ACC112 (cell line): ENCODE data around the gene SNX33.

Experiments
- H2AFZ ChIP-seq: fragments of 200-600 bp; sonication (generic); one replicate; pipeline ENCODE4 v1.6.0; 2017; ENCODE audit warnings: antibody characterized with exemption, low read length; ENCODE audit not compliant: unreplicated experiment
- H3K27ac ChIP-seq: fragments of 200-600 bp; sonication (generic); 2 replicates; pipeline ENCODE4 v1.5.1; 2014; ENCODE audit warnings: low read depth, mild to moderate bottlenecking, antibody characterized with exemption, low read length, moderate library complexity
- H3K27me3 ChIP-seq: fragments of 200-600 bp; sonication (generic); 2 replicates; pipeline ENCODE4 v1.6.1; 2014; ENCODE audit warnings: mild to moderate bottlenecking, antibody characterized with exemption, low read length, moderate library complexity, mixed read lengths; ENCODE audit not compliant: insufficient read depth
- H3K36me3 ChIP-seq: fragments of 200-600 bp; sonication (generic); 2 replicates; pipeline ENCODE4 v1.6.1; 2016; ENCODE audit warnings: mild to moderate bottlenecking, antibody characterized with exemption, low read length, moderate library complexity, mixed read lengths; ENCODE audit not compliant: insufficient read depth
- H3K4me1 ChIP-seq: fragments of 200-600 bp; sonication (generic); one replicate; pipeline ENCODE4 v1.6.1; 2016; ENCODE audit warnings: low read length, mixed read lengths; ENCODE audit not compliant: insufficient read depth, unreplicated experiment, control insufficient read depth
- H3K4me3 ChIP-seq: fragments of 200-600 bp; sonication (generic); 2 replicates; pipeline ENCODE4 v1.5.1; 2014; ENCODE audit warnings: mild to moderate bottlenecking, low read depth, low read length
- H3K79me2 ChIP-seq: fragments of 200-600 bp; sonication (generic); one replicate; pipeline ENCODE4 v1.6.0; 2016; ENCODE audit warnings: low read length; ENCODE audit not compliant: control insufficient read depth, unreplicated experiment, insufficient read depth

Gene SNX33

GRCh38 chr15:75644376-75644775 lies 3.3 kb upstream of the SNX33 start:
- Histone ChIP-seq H3K4me1 (peaks cover 15% of the 10 kb centered on the region), H3K4me3 (no peak overlapping the region), H2AFZ (no peak overlapping the region), H3K27ac (no peak overlapping the region), H3K79me2 (peaks cover 36% of the 10 kb centered on the region), H3K27me3 (no peaks in the 10 kb centered on the region), H3K36me3 (no peaks in the 10 kb centered on the region; the same call in 1 of the 2 replicates)

- no peaks in the 10 kb centered on the region; the same call in 1 of the 2 replicates for H3K36me3 ChIP-seq
- H2AFZ ChIP-seq, result no peak overlapping the region
- peak overlapping the region; percentile 96 for H3K4me3 ChIP-seq
- H3K79me2 ChIP-seq, result peaks cover 50% of the 10 kb centered on the region
- H3K4me1 ChIP-seq, result peaks cover 34% of the 10 kb centered on the region
- no peaks in the 10 kb centered on the region for H3K27me3 ChIP-seq
- H3K27ac ChIP-seq, result peak overlapping the region; percentile 89
These were observed 1.4 kb upstream of the SNX33 start for GRCh38 chr15:75646112-75646943.

- peak overlapping the region; percentile 89 for H3K27ac ChIP-seq
- no peaks in the 10 kb centered on the region for H3K27me3 ChIP-seq
- H3K4me3 ChIP-seq, result peak overlapping the region; percentile 96
- H2AFZ ChIP-seq, result peak overlapping the region; percentile 35
- no peaks in the 10 kb centered on the region; the same call in 1 of the 2 replicates for H3K36me3 ChIP-seq
- peaks cover 40% of the 10 kb centered on the region for H3K4me1 ChIP-seq
- H3K79me2 ChIP-seq, result peaks cover 56% of the 10 kb centered on the region
These were observed 758 bp upstream of the SNX33 start for GRCh38 chr15:75646944-75647364.

- peak overlapping the region; percentile 40 for H2AFZ ChIP-seq
- peaks cover 54% of the 10 kb centered on the region for H3K4me1 ChIP-seq
- H3K27ac ChIP-seq, result peak overlapping the region; percentile 89
- H3K27me3 ChIP-seq, result no peaks in the 10 kb centered on the region
- peaks cover 70% of the 10 kb centered on the region for H3K79me2 ChIP-seq
- no peaks in the 10 kb centered on the region; the same call in 1 of the 2 replicates for H3K36me3 ChIP-seq
- peak overlapping the region; percentile 96 for H3K4me3 ChIP-seq
These were observed 666 bp downstream of the SNX33 start for GRCh38 chr15:75648156-75649000.

GRCh38 chr15:75649045-75649761 lies 1.5 kb downstream of the SNX33 start:
- Histone ChIP-seq H3K27ac (peak overlapping the region; percentile 89), H2AFZ (no peak overlapping the region), H3K36me3 (no peaks in the 10 kb centered on the region; the same call in 1 of the 2 replicates), H3K4me3 (peak overlapping the region; percentile 96), H3K4me1 (peaks cover 57% of the 10 kb centered on the region), H3K27me3 (no peaks in the 10 kb centered on the region), H3K79me2 (peaks cover 77% of the 10 kb centered on the region)

GRCh38 chr15:75649848-75650247 lies 2.1 kb downstream of the SNX33 start:
- Histone ChIP-seq H3K4me3 (peak overlapping the region; percentile 96), H3K4me1 (peaks cover 61% of the 10 kb centered on the region), H2AFZ (no peak overlapping the region), H3K27ac (0 out of 2 replicates have a peak overlapping the region, but pooled peaks have one; percentile 44), H3K27me3 (no peaks in the 10 kb centered on the region), H3K79me2 (peaks cover 84% of the 10 kb centered on the region), H3K36me3 (no peaks in the 10 kb centered on the region; the same call in 1 of the 2 replicates)

GRCh38 chr15:75650908-75651809 lies 3.4 kb downstream of the SNX33 start:
- peak overlapping the region; percentile 96 for H3K4me3 ChIP-seq
- peaks cover 60% of the 10 kb centered on the region for H3K4me1 ChIP-seq

GRCh38 chr15:75651810-75652543 lies 4.3 kb downstream of the SNX33 start:
- peak overlapping the region; percentile 44 for H3K27ac ChIP-seq
- no peaks in the 10 kb centered on the region for H3K27me3 ChIP-seq
- H2AFZ ChIP-seq, result no peak overlapping the region
- H3K36me3 ChIP-seq, result peaks cover 4% of the 10 kb centered on the region; the same call in 1 of the 2 replicates
- H3K79me2 ChIP-seq, result peaks cover 92% of the 10 kb centered on the region
- peaks cover 54% of the 10 kb centered on the region for H3K4me1 ChIP-seq
- peak overlapping the region; percentile 96 for H3K4me3 ChIP-seq

More at GRCh38 chr15:75650908-75651809, 3.4 kb downstream of the SNX33 start:
- Histone ChIP-seq H3K36me3 (no peaks in the 10 kb centered on the region; the same call in 1 of the 2 replicates), H3K27ac (peak overlapping the region; percentile 44), H3K79me2 (peaks cover 92% of the 10 kb centered on the region), H2AFZ (no peak overlapping the region), H3K27me3 (no peaks in the 10 kb centered on the region)

GRCh38 chr15:75653347-75653913 lies 5.7 kb downstream of the SNX33 start:
- peaks cover 11% of the 10 kb centered on the region; the same call in 1 of the 2 replicates for H3K36me3 ChIP-seq
- H3K4me3 ChIP-seq, result peak overlapping the region; percentile 96; the same call in 1 of the 2 replicates
- peaks cover 54% of the 10 kb centered on the region for H3K4me1 ChIP-seq
- H3K27ac ChIP-seq, result no peak overlapping the region
- no peak overlapping the region for H2AFZ ChIP-seq
- no peaks in the 10 kb centered on the region for H3K27me3 ChIP-seq
- H3K79me2 ChIP-seq, result peaks cover 94% of the 10 kb centered on the region
